GM12873 (cell line): ENCODE results near the gene NR3C2.

Source experiments
- CTCF ChIP-seq: IDR thresholded peaks from 2 replicates; pipeline ENCODE4 v1.5.1; 2012; ENCODE audit warnings: low read depth, mild to moderate bottlenecking, moderate library complexity, low read length, control low read depth; ENCODE audit not compliant: insufficient read depth; ENCODE audit errors: missing control alignments

NR3C2 gene

GRCh38 chr4:148214529-148215166 is 227.6 kb downstream of the NR3C2 start:
- TF ChIP-seq CTCF = no peak

DNA sequence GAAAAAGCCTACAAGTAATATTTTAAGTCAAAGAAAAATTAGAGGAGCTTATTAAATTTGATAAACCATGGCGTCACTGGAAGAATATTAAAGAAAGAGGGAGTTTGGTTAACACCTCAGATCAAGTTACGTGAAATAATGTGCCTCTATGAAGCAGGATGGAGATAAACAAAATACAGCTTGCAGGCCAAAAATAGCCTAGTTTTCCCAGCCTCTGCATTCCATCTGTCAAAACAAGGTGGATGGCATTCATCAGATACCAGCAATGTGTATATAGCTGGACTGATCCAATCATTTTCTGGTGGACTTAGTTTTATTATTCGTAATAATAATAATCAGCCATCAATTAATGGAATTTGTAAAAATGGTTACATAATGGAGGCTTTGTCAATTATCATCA is 230.7 kb downstream of the NR3C2 start:
- no peak for TF ChIP-seq CTCF

- TF ChIP-seq CTCF = no peak
These were observed 231.6 kb downstream of the NR3C2 start for GRCh38 chr4:148210661-148211060.

- no peak for TF ChIP-seq CTCF
These were observed 235.1 kb downstream of the NR3C2 start for GRCh38 chr4:148207068-148207467.

- no peak for TF ChIP-seq CTCF
These were observed 236.7 kb downstream of the NR3C2 start for GRCh38 chr4:148205476-148205875.

GRCh38 chr4:148204892-148205291 is 237.3 kb downstream of the NR3C2 start:
- no peak for TF ChIP-seq CTCF

DNA sequence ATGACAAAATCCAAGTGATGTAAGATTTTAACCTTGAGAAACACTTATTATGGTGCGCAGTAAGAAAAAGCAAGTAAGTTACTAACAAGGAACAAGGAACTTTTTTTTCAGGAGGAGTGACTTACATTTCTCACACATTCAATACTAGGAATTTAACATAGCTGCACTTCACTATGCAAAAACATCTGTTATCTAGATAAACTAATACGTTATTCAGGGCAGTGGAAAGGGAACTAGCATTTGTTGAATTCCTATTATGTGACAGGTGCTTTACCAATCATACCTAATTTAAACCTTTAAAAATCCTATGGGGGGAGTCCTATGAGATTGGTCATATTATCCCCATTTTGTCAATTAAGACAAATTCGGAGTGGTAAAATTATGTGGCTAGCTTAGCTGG is 238.0 kb downstream of the NR3C2 start:
- TF ChIP-seq CTCF = no peak
